H1 (cell line): ENCODE results near the gene UTS2B.

Experiments used
- BRCA1 ChIP-seq: IDR thresholded peaks from 2 replicates; pipeline ENCODE4 v1.6.1; 2012; ENCODE audit warnings: low read depth, low read length, improper control_type of control experiment
- CBX5 ChIP-seq: fragments of 300-800, 300-1000 bp; sonication (generic); IDR thresholded peaks from 2 replicates; pipeline ENCODE4 v1.7.1; 2016; ENCODE audit warnings: antibody characterized with exemption, low read length, low read depth
- CTCF ChIP-seq, 3 experiments: IDR thresholded peaks; 1 replicate in 2 of 3; 2 replicates in 1 of 3; pipeline versions ENCODE4 v1.5.1 to v1.6.1; 2011; ENCODE audit warnings: low read length in 3 of 3, mild to moderate bottlenecking in 3 of 3, inconsistent platforms in 2 of 3, low read depth in 1 of 3, moderate library complexity in 1 of 3; ENCODE audit not compliant: insufficient read depth in 1 of 3; ENCODE audit errors: control extremely low read depth in 1 of 3
- EGR1 ChIP-seq: IDR thresholded peaks from 2 replicates; pipeline ENCODE4 v1.6.1; 2011; ENCODE audit warnings: low read depth, low read length, borderline replicate concordance
- EZH2 ChIP-seq: fragments of 200-600 bp; sonication (generic); IDR thresholded peaks from 2 replicates; pipeline ENCODE4 v1.7.1; 2012; ENCODE audit warnings: low read depth, mild to moderate bottlenecking, moderate library complexity, low read length, inconsistent platforms; ENCODE audit not compliant: severe bottlenecking
- MAX ChIP-seq: IDR thresholded peaks from 2 replicates; pipeline ENCODE4 v1.6.1; 2012; ENCODE audit warnings: inconsistent platforms
- POLR2A ChIP-seq, 2 experiments: IDR thresholded peaks; 1 replicate in 1 of 2; 2 replicates in 1 of 2; pipeline ENCODE4 v1.6.1; 2011; ENCODE audit warnings: low read depth in 2 of 2, low read length in 2 of 2, mild to moderate bottlenecking in 2 of 2; ENCODE audit errors: control extremely low read depth in 1 of 2
- POLR2AphosphoS5 ChIP-seq: IDR thresholded peaks from 2 replicates; pipeline ENCODE4 v1.6.1; 2011; ENCODE audit warnings: low read depth, low read length
- RXRA ChIP-seq: IDR thresholded peaks from 2 replicates; pipeline ENCODE4 v1.6.1; 2011; ENCODE audit warnings: low read depth, mild to moderate bottlenecking, low read length, moderate library complexity; ENCODE audit not compliant: insufficient read depth

DNA sequence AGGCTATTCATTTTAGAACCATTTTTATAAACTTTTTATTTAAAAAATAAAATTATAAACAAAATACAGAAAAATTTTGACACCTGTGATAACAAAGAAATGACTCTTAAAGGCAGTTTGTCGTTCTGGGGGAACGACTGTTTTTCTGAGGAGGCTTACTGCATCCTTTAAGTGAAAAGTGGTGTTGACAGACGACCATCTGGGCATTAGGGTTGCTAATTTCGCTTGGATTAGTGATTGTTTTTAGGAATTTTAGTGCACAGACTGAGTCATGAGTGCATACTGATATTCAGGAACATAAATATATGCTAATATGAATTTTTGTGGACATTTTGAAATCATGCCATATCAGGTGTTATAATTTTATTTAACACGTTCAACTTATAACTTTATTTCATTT lies 102.8 kb downstream of the UTS2B start:
- TF ChIP-seq CTCF (IDR thresholded peaks at IDR 0.05; ENCODE audit: control extremely low read depth in 1 of 3, insufficient read depth in 1 of 3, low read depth in 1 of 3, low read length in 3 of 3) (no peak), MAX (no peak), RXRA (no peak), POLR2A (IDR thresholded peaks at IDR 0.05; ENCODE audit: control extremely low read depth in 1 of 2, low read depth in 2 of 2, low read length in 2 of 2) (no peak), CBX5 (no peak), POLR2AphosphoS5 (no peak), EGR1 (no peak), BRCA1 (no peak), EZH2 (no peak)
